DND-41 (cell line): Measurements from ENCODE around the gene INKA1.
"Not testable (repeated sequence)": the region's sequence is repeated elsewhere in the genome, so short reads cannot be mapped to it uniquely, and the experiment has no call there.

Experiments used
- ATAC-seq: fragments of 200-7000 bp; cut with Tn5 transposase; 3 replicates; pipeline ENCODE4 v1.9.1; 2021; ENCODE audit warnings: low read depth; ENCODE audit not compliant: insufficient read depth
- DNase-seq: peaks from one replicate; pipeline ENCODE4 v3.0.0-alpha.2; 2020
- H2AFZ ChIP-seq: 2 replicates; pipeline ENCODE4 v1.6.0; 2012; ENCODE audit warnings: low read depth, low read length
- H3K27ac ChIP-seq: 2 replicates; pipeline ENCODE4 v1.5.1; 2012; ENCODE audit warnings: low read length, inconsistent platforms
- H3K27me3 ChIP-seq: fragments of 200-600 bp; sonication (generic); 2 replicates; pipeline ENCODE4 v1.6.0; 2012; ENCODE audit warnings: low read length, mild to moderate bottlenecking, inconsistent platforms; ENCODE audit not compliant: insufficient read depth, poor library complexity
- H3K36me3 ChIP-seq: 2 replicates; pipeline ENCODE4 v1.5.1; 2012; ENCODE audit warnings: low read length, inconsistent platforms; ENCODE audit not compliant: insufficient read depth
- H3K4me1 ChIP-seq: 2 replicates; pipeline ENCODE4 v1.5.1; 2012; ENCODE audit warnings: mild to moderate bottlenecking, low read length; ENCODE audit not compliant: insufficient read depth
- H3K4me2 ChIP-seq: 2 replicates; pipeline ENCODE4 v1.6.0; 2012; ENCODE audit warnings: mild to moderate bottlenecking, moderate library complexity, low read length, inconsistent platforms; ENCODE audit not compliant: insufficient read depth
- H3K4me3 ChIP-seq, 2 experiments: fragments of 200-600 bp in 1 of 2; shearing (Covaris generic) in 1 of 2; 2 replicates each; pipeline ENCODE4 v1.5.1; 2012 to 2016; ENCODE audit warnings: inconsistent platforms in 2 of 2, low read length in 2 of 2, mild to moderate bottlenecking in 2 of 2, low read depth in 1 of 2, moderate library complexity in 1 of 2
- H3K79me2 ChIP-seq: 2 replicates; pipeline ENCODE4 v1.6.0; 2012; ENCODE audit warnings: low read length, inconsistent platforms; ENCODE audit not compliant: insufficient read depth
- H3K9ac ChIP-seq: 2 replicates; pipeline ENCODE4 v1.6.0; 2012; ENCODE audit warnings: low read depth, mild to moderate bottlenecking, inconsistent platforms, low read length, moderate library complexity
- H3K9me3 ChIP-seq: 2 replicates; pipeline ENCODE4 v1.5.1; 2012; ENCODE audit warnings: low read length, moderate library complexity, mild to moderate bottlenecking, inconsistent platforms; ENCODE audit not compliant: insufficient read depth, severe bottlenecking
- H4K20me1 ChIP-seq: 2 replicates; pipeline ENCODE4 v1.6.0; 2012; ENCODE audit warnings: low read length; ENCODE audit not compliant: insufficient read depth
- EZH2 ChIP-seq: IDR thresholded peaks from 3 replicates; pipeline ENCODE4 v1.6.1; 2012; ENCODE audit warnings: borderline replicate concordance, low read depth, mild to moderate bottlenecking, moderate library complexity, low read length, inconsistent platforms; ENCODE audit not compliant: severe bottlenecking
- TF ChIP-seq, protein P1 (sequence below): IDR thresholded peaks from 2 replicates; pipeline ENCODE4 v1.5.1; 2012; ENCODE audit warnings: borderline replicate concordance, low read length, moderate library complexity, mild to moderate bottlenecking; ENCODE audit not compliant: poor library complexity, severe bottlenecking; ENCODE audit errors: extremely low read depth

The INKA1 gene

DNA sequence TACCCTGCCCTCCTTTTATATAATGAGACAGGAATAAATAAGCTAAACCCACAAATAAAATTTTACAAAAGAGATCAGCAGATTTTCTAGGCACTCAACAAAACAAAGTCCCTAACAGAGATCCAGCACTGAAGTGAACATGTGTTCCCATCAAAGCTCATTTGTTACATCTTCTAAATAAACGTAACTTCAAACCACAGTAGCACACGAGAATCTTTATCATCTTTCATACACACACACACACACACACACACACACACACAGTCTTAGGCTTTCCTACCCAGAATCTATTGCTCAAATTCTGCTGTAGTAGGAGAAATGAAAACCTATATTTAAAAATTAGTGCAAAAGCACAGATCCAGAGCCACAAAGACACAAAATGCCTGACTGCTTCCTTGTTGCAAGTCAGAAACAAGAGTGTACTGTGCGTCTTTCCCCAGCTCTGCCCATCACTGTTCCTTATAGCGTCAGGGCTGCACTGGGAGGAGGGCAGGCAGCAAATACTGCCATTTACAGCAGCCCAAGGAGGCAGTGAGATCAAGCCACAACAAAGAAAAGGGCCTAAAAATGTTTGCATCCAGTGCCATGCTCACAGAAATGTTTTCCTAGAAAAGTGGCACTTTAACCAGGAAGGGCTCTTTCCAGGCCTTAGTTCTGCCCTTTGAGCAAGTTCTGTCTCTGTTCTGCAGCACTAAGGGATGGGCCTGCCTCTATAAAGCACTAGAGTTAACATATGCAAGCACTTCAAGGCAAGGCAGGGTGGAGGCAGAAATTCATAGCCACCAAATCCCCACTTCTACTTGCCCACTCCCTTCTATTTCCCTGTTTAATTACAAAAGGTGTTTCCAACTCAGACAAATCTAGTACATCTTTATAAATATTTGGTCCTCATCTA is 22.7 kb upstream of the INKA1 start:
- Histone ChIP-seq H4K20me1 (peaks cover 33% of the 10 kb centered on the region), H3K79me2 (peaks cover 98% of the 10 kb centered on the region), H3K9me3 (no peaks in the 10 kb centered on the region), H3K9ac (no peak overlapping the region), H3K27ac (no peak overlapping the region), H3K4me3 (no peak overlapping the region), H3K27me3 (no peaks in the 10 kb centered on the region), H2AFZ (no peak overlapping the region), H3K4me2 (peak overlapping the region; percentile 10; the same call in 1 of the 2 replicates), H3K36me3 (peaks cover 54% of the 10 kb centered on the region), H3K4me1 (peaks cover 34% of the 10 kb centered on the region)
- DNase-seq (no peak), ATAC-seq (no peak)
- TF ChIP-seq, protein P1, sequence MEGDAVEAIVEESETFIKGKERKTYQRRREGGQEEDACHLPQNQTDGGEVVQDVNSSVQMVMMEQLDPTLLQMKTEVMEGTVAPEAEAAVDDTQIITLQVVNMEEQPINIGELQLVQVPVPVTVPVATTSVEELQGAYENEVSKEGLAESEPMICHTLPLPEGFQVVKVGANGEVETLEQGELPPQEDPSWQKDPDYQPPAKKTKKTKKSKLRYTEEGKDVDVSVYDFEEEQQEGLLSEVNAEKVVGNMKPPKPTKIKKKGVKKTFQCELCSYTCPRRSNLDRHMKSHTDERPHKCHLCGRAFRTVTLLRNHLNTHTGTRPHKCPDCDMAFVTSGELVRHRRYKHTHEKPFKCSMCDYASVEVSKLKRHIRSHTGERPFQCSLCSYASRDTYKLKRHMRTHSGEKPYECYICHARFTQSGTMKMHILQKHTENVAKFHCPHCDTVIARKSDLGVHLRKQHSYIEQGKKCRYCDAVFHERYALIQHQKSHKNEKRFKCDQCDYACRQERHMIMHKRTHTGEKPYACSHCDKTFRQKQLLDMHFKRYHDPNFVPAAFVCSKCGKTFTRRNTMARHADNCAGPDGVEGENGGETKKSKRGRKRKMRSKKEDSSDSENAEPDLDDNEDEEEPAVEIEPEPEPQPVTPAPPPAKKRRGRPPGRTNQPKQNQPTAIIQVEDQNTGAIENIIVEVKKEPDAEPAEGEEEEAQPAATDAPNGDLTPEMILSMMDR: no peak
- TF ChIP-seq EZH2: no peak

DNA sequence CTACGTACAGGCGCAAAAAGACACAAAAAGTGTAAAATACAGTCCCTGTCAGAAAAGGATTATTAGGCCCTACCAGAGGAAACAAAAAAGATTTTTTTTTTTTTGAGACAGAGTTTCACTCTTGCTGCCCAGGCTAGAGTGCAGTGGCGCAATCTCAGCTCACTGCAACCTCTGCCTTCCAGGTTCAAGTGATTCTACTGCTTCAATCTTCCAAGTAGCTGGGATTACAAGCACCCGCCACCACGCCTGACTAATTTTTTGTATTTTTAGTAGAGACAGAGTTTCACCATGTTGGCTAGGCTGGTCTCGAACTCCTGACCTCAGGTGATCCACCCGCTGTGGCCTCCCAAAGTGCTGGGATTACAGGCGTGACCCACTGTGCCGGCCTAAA is 22.1 kb upstream of the INKA1 start:
- H3K27ac ChIP-seq: not testable (repeated sequence)
- H3K36me3 ChIP-seq: peaks cover 50% of the 10 kb centered on the region
- peak overlapping the region; percentile 10; the same call in 1 of the 2 replicates for H3K4me2 ChIP-seq

DNA sequence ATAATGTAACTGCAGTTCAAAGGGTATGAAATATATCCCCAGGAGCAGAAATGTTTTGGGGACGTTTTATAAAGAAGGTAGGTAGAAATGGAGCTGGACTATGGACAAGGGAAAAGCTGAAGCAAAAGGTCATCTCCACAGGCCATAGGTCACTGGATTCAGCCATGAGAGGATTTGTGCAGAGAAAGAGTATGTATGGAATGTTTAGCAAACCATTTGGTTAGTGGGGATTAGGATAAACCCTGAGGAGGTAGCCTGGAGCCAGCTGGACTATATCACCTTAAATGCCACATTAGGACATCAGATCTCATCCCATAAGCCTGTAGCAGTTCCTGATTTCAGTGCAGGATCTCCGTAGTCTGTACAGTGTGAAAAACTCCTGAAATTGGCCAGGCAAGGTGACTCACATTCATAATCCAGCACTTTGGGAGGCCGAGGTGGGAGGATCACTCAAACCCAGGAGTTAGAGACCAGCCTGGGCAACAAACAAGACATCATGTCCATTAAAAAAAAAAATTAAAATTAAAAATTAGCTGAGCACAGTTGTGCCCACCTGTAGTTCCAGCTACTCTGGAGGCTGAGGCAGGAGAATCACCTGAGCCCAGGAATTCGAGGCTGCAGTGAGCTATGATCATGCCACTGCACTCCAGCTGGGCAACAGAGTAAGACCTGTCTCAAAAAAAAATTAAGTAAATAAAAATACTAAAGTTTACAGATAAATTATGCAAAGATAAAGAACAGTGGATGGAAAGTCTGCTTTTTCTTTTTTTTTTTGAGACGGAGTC is 21.5 kb upstream of the INKA1 start:
- peaks cover 49% of the 10 kb centered on the region for H3K36me3 ChIP-seq
- H3K27ac ChIP-seq: no peak overlapping the region
- DNase-seq (no peak), ATAC-seq (no peak)
- H2AFZ ChIP-seq: no peak overlapping the region
- H3K79me2 ChIP-seq: peaks cover 96% of the 10 kb centered on the region
- peaks cover 25% of the 10 kb centered on the region for H4K20me1 ChIP-seq
- H3K27me3 ChIP-seq: no peaks in the 10 kb centered on the region
- no peak overlapping the region for H3K9ac ChIP-seq
- peaks cover 37% of the 10 kb centered on the region for H3K4me1 ChIP-seq
- H3K4me3 ChIP-seq: no peak overlapping the region
- no peaks in the 10 kb centered on the region for H3K9me3 ChIP-seq
- TF ChIP-seq EZH2: no peak
- TF ChIP-seq, protein P1: no peak
- no peak overlapping the region for H3K4me2 ChIP-seq

More for the DNA sequence above, 22.1 kb upstream of the INKA1 start:
- Histone ChIP-seq H3K79me2 (peaks cover 98% of the 10 kb centered on the region), H4K20me1 (peaks cover 30% of the 10 kb centered on the region), H3K4me1 (peaks cover 37% of the 10 kb centered on the region)
- DNase-seq, H3K27me3 ChIP-seq, H3K9me3 ChIP-seq, H3K4me3 ChIP-seq, H2AFZ ChIP-seq, H3K9ac ChIP-seq, ATAC-seq: not testable (repeated sequence)

DNA sequence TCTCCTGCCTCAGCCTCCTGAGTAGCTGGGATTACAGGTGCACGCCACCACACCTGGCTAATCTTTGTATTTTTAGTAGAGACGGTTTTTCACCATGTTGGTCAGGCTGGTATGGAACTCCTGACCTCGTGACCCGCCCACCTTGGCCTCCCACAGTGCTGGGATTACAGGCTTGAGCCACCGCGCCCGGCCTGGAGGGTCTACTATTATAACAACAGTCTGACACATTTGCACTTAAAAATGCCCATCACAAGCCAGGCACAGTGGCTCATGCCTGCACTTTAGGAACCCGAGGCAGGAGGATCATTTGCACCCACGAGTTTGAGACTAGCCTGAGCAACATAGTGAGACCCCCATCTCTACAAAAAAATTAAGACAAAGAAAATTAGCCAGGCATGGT is 20.8 kb upstream of the INKA1 start:
- not testable (repeated sequence) for H3K27me3 ChIP-seq, ATAC-seq, DNase-seq, H3K27ac ChIP-seq, H2AFZ ChIP-seq, H3K9me3 ChIP-seq, H3K4me2 ChIP-seq, H3K9ac ChIP-seq, H3K4me3 ChIP-seq
- peaks cover 95% of the 10 kb centered on the region for H3K79me2 ChIP-seq
- H4K20me1 ChIP-seq: peaks cover 19% of the 10 kb centered on the region
- peaks cover 44% of the 10 kb centered on the region for H3K4me1 ChIP-seq
- peaks cover 42% of the 10 kb centered on the region for H3K36me3 ChIP-seq
